GM12878 (cell line): Measurements from ENCODE around the gene RFX7. TPM values are rescaled to one million over a fixed set of nuclear protein-coding genes. Genes with fewer than 3 reads are reported as not detected.

Source experiments
- ATAC-seq: fragments of 200-7000 bp; cut with Tn5 transposase; 3 replicates; pipeline ENCODE4 v1.9.1; 2020; ENCODE audit warnings: mild to moderate bottlenecking, moderate library complexity
- BruUV-seq: library from RNA; stranded (reverse); fragments of 400-500 nt; replicated peaks from 2 replicates; lab custom pipeline; 2021; lab: Mats Ljungman, UMichigan
- CTCF ChIA-PET: fragments of 300-600 bp; sonication (Branson Sonifier 250); formaldehyde crosslinking; extraction: SDS; loops from one replicate; lab custom pipeline; 2021; ENCODE audit warnings: inconsistent platforms; lab: Yijun Ruan, JAX
- POLR2A ChIA-PET: fragments of 350-600 bp; formaldehyde crosslinking; extraction: SDS; loops from one replicate; lab custom pipeline; 2021; ENCODE audit warnings: inconsistent platforms; lab: Charles Lee
- RAD21 ChIA-PET: fragments of 300-600 bp; sonication (Branson Sonifier 250); formaldehyde crosslinking; loops from one replicate; lab custom pipeline; 2023; ENCODE audit warnings: antibody characterized with exemption; ENCODE audit not compliant: unreplicated experiment; lab: Charles Lee
- SMC1A ChIA-PET: fragments of 300-600 bp; sonication (Branson Sonifier 250); formaldehyde crosslinking; loops from one replicate; lab custom pipeline; 2023; ENCODE audit not compliant: unreplicated experiment, uncharacterized antibody; lab: Charles Lee
- DNase-seq: peaks from one replicate; pipeline ENCODE4 v3.0.0-alpha.2; 2011; ENCODE audit warnings: low read depth, low spot score
- FAIRE-seq: peaks from 3 replicates; lab custom pipeline; 2011; peaks lifted over from hg19 to GRCh38; lab: Jason Lieb, UNC
- H2AFZ ChIP-seq: 2 replicates; pipeline ENCODE4 v1.6.0; 2011; ENCODE audit warnings: low read depth, low read length, control low read depth; ENCODE audit not compliant: control insufficient read depth
- H3K27ac ChIP-seq: 2 replicates; pipeline ENCODE4 v1.5.1; 2011; ENCODE audit warnings: control low read depth; ENCODE audit not compliant: control insufficient read depth, insufficient read depth
- H3K27me3 ChIP-seq, 2 experiments: replicated peaks in 1 of 2; 2 replicates each; pipeline versions ENCODE4 v1.6.0 to v1.6.1; 2011; ENCODE audit warnings: low read length in 1 of 2; ENCODE audit not compliant: control insufficient read depth in 2 of 2, insufficient read depth in 2 of 2
- H3K36me3 ChIP-seq, 2 experiments: 2 replicates each; pipeline ENCODE4 v1.5.1; 2011; ENCODE audit warnings: low read length in 1 of 2; ENCODE audit not compliant: control insufficient read depth in 2 of 2, insufficient read depth in 2 of 2
- H3K4me1 ChIP-seq: 2 replicates; pipeline ENCODE4 v1.6.1; 2011; ENCODE audit warnings: mild to moderate bottlenecking, low read length, moderate library complexity, mixed read lengths; ENCODE audit not compliant: control insufficient read depth, insufficient read depth
- H3K4me2 ChIP-seq: 2 replicates; pipeline ENCODE4 v1.6.0; 2011; ENCODE audit warnings: control low read depth; ENCODE audit not compliant: control insufficient read depth, insufficient read depth
- H3K4me3 ChIP-seq: fragments of 200-600 bp; sonication (generic); 2 replicates; pipeline ENCODE4 v1.5.1; 2016
- H3K79me2 ChIP-seq: 2 replicates; pipeline ENCODE4 v1.6.0; 2011; ENCODE audit warnings: low read length; ENCODE audit not compliant: control insufficient read depth, insufficient read depth
- H3K9ac ChIP-seq: 2 replicates; pipeline ENCODE4 v1.8.0; 2011; ENCODE audit warnings: low read length, control low read depth, mixed read lengths; ENCODE audit not compliant: control insufficient read depth, insufficient read depth
- H3K9me3 ChIP-seq: replicated peaks from 3 replicates; pipeline ENCODE4 v1.5.1; 2011; ENCODE audit warnings: mild to moderate bottlenecking, low read length; ENCODE audit not compliant: control insufficient read depth, insufficient read depth
- H4K20me1 ChIP-seq: 2 replicates; pipeline ENCODE4 v1.6.0; 2011; ENCODE audit not compliant: control insufficient read depth, insufficient read depth
- ATF7 ChIP-seq: fragments of 450-650 bp; IDR thresholded peaks from 2 replicates; pipeline ENCODE4 v1.6.1; 2016; ENCODE audit warnings: low read depth, mild to moderate bottlenecking
- CBX5 ChIP-seq: sonication (generic); IDR thresholded peaks from 2 replicates; pipeline ENCODE4 v1.6.1; 2016; ENCODE audit warnings: low read depth, moderate library complexity, mild to moderate bottlenecking, inconsistent platforms
- CREM ChIP-seq: IDR thresholded peaks from 2 replicates; pipeline ENCODE4 v1.6.1; 2014; ENCODE audit warnings: antibody characterized with exemption, low read depth
- ETV6 ChIP-seq, 2 experiments: fragments of 450-650 bp in 1 of 2; IDR thresholded peaks in 1 of 2; conservative IDR thresholded peaks in 1 of 2; 2 replicates each; pipeline ENCODE4 v1.6.1; 2014; ENCODE audit warnings: antibody characterized with exemption in 1 of 2, borderline replicate concordance in 1 of 2, low read depth in 1 of 2, mild to moderate bottlenecking in 1 of 2, moderate library complexity in 1 of 2
- HDAC2 ChIP-seq: fragments of 200-600 bp; sonication (generic); IDR thresholded peaks from 2 replicates; pipeline ENCODE4 v1.6.1; 2017
- MXI1 ChIP-seq: fragments of 150-350 bp; IDR thresholded peaks from 2 replicates; pipeline ENCODE4 v1.6.1; 2011; ENCODE audit warnings: low read depth, mild to moderate bottlenecking, inconsistent platforms, low read length, improper control_type of control experiment
- RAD21 ChIP-seq: IDR thresholded peaks from 2 replicates; pipeline ENCODE4 v1.6.1; 2011; ENCODE audit warnings: mild to moderate bottlenecking, low read depth, low read length, moderate library complexity; ENCODE audit not compliant: insufficient read depth
- SIN3A ChIP-seq: IDR thresholded peaks from 2 replicates; pipeline ENCODE4 v1.6.1; 2012; ENCODE audit warnings: low read depth, low read length, improper control_type of control experiment
- SP1 ChIP-seq: IDR thresholded peaks from one replicate; pipeline ENCODE4 v1.6.1; 2011; ENCODE audit warnings: low read depth, low read length
- STAT1 ChIP-seq: fragments of 450-650 bp; conservative IDR thresholded peaks from 2 replicates; pipeline ENCODE4 v1.6.1; 2014; ENCODE audit warnings: antibody characterized with exemption, mild to moderate bottlenecking
- TCF7 ChIP-seq: IDR thresholded peaks from 2 replicates; pipeline ENCODE4 v1.6.1; 2014; ENCODE audit warnings: antibody characterized with exemption, borderline replicate concordance
- YBX1 ChIP-seq: fragments of 450-650 bp; IDR thresholded peaks from 2 replicates; pipeline ENCODE4 v1.6.1; 2016; ENCODE audit warnings: antibody characterized with exemption
- ZSCAN29 ChIP-seq: fragments of 450-650 bp; IDR thresholded peaks from 2 replicates; pipeline ENCODE4 v1.6.1; 2017; ENCODE audit warnings: mild to moderate bottlenecking, moderate library complexity
- WGBS: methylation state at CpG from one replicate; pipeline ENCODE4 v1.1.6; 2016; ENCODE audit warnings: low lambda C conversion rate; ENCODE audit not compliant: insufficient replicate concordance, insufficient coverage; ENCODE audit errors: missing lambda C conversion rate; 5-methylcytosine and 5-hydroxymethylcytosine counted together
- in situ Hi-C: fragments of 300-500 bp; cut with MboI; formaldehyde crosslinking; loops from 9 replicates; pipeline ENCODE4 v1.14.3; 2018; ENCODE audit warnings: mixed read lengths
- intact Hi-C: fragments of 100-400 bp; cut with micrococcal nuclease; formaldehyde crosslinking; loops from one replicate; pipeline ENCODE4 v1.14.2; 2022; ENCODE audit not compliant: unreplicated experiment
- polyA plus RNA-seq, 11 experiments: library from polyadenylated mRNA; depleted of rRNA in 4 of 11; unstranded in 6 of 11; stranded (reverse) in 5 of 11; fragments of >200 nt; fragmentation: Nextera tagmentation in 4 of 11; fragmentation: Illumina TruSeq in 1 of 11; extraction: Ambion mirVana in 4 of 11; extraction: Trizol in 1 of 11; gene quantifications; 1 replicate in 1 of 11; 2 replicates in 10 of 11; pipeline versions ENCODE4 v1.2.1 to v1.2.3, GENCODE V29; 2011 to 2016; ENCODE audit warnings: inconsistent platforms in 2 of 11, missing spikeins in 2 of 11, low read depth in 1 of 11
- total RNA-seq, 4 experiments: library from RNA; depleted of rRNA in 3 of 4; stranded (reverse); fragments of >200 nt in 3 of 4; fragmentation: Illumina TruSeq in 1 of 4; extraction: Trizol in 1 of 4; gene quantifications; 2 replicates each; pipeline versions ENCODE4 v1.2.1 to v1.2.3, GENCODE V29; 2013 to 2021
- TF ChIP-seq, protein P1 (sequence below): fragments of 450-650 bp; IDR thresholded peaks from 2 replicates; pipeline ENCODE4 v1.6.1; 2017; ENCODE audit warnings: mild to moderate bottlenecking, low read depth, inconsistent platforms; ENCODE audit not compliant: poor library complexity, severe bottlenecking
- TF ChIP-seq, protein P2 (sequence below): fragments of 450-650 bp; IDR thresholded peaks from 2 replicates; pipeline ENCODE4 v1.6.1; 2014; ENCODE audit warnings: mild to moderate bottlenecking
- TF ChIP-seq, protein P3 (sequence below): fragments of 450-650 bp; conservative IDR thresholded peaks from 2 replicates; pipeline ENCODE4 v1.6.1; 2017; ENCODE audit warnings: mild to moderate bottlenecking, moderate library complexity

RFX7 gene
- total and polyA plus RNA-seq, 10 of the 15 experiments (the other 5 are each of a cell fraction or from before 2014, with no cell fraction given), result 3.2 to 31.4 (median 10.7) TPM

DNA sequence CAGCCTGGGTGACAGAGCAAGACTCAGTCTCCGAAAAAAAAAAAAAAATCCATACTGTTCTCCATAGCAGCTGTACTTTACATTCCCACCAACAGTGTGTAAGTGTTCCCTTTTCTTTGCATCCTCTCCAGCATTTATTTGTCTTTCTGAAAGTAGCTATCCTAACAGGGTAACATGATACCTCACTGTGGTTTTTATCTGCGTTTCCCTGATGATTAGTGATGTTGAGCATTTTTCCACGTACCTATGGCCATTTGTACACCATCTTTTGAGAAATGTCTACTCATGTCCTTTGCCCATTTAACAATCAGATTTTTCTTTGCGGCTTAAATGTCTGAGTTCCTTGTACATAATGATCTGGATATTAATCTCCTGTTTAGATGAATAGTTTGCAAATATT lies 119.3 kb downstream of the RFX7 start:
- CTCF ChIA-PET, result no interaction called here
- RAD21 ChIA-PET, result no interaction called here

More for the DNA sequence above, 119.3 kb downstream of the RFX7 start:
- Histone ChIP-seq H3K9me3 (peaks cover 27% of the 10 kb centered on the region), H4K20me1 (no peaks in the 10 kb centered on the region), H3K27ac (no peak overlapping the region), H3K27me3 (no peaks in the 10 kb centered on the region), H3K4me2 (no peak overlapping the region)
- in situ Hi-C loops, result no loop called here
- TF ChIP-seq, protein P1, sequence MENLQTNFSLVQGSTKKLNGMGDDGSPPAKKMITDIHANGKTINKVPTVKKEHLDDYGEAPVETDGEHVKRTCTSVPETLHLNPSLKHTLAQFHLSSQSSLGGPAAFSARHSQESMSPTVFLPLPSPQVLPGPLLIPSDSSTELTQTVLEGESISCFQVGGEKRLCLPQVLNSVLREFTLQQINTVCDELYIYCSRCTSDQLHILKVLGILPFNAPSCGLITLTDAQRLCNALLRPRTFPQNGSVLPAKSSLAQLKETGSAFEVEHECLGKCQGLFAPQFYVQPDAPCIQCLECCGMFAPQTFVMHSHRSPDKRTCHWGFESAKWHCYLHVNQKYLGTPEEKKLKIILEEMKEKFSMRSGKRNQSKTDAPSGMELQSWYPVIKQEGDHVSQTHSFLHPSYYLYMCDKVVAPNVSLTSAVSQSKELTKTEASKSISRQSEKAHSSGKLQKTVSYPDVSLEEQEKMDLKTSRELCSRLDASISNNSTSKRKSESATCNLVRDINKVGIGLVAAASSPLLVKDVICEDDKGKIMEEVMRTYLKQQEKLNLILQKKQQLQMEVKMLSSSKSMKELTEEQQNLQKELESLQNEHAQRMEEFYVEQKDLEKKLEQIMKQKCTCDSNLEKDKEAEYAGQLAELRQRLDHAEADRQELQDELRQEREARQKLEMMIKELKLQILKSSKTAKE, result no peak
- no peak for TF ChIP-seq STAT1
- TF ChIP-seq RAD21, result no peak
- no peak for TF ChIP-seq ZSCAN29
- TF ChIP-seq, protein P2, sequence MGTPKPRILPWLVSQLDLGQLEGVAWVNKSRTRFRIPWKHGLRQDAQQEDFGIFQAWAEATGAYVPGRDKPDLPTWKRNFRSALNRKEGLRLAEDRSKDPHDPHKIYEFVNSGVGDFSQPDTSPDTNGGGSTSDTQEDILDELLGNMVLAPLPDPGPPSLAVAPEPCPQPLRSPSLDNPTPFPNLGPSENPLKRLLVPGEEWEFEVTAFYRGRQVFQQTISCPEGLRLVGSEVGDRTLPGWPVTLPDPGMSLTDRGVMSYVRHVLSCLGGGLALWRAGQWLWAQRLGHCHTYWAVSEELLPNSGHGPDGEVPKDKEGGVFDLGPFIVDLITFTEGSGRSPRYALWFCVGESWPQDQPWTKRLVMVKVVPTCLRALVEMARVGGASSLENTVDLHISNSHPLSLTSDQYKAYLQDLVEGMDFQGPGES, result no peak
- TF ChIP-seq HDAC2, result no peak
- no peak for TF ChIP-seq CBX5
- no peak for TF ChIP-seq CREM
- TF ChIP-seq ATF7, result no peak
- no peak for TF ChIP-seq SP1
- no peak for TF ChIP-seq SIN3A
- TF ChIP-seq, protein P3, sequence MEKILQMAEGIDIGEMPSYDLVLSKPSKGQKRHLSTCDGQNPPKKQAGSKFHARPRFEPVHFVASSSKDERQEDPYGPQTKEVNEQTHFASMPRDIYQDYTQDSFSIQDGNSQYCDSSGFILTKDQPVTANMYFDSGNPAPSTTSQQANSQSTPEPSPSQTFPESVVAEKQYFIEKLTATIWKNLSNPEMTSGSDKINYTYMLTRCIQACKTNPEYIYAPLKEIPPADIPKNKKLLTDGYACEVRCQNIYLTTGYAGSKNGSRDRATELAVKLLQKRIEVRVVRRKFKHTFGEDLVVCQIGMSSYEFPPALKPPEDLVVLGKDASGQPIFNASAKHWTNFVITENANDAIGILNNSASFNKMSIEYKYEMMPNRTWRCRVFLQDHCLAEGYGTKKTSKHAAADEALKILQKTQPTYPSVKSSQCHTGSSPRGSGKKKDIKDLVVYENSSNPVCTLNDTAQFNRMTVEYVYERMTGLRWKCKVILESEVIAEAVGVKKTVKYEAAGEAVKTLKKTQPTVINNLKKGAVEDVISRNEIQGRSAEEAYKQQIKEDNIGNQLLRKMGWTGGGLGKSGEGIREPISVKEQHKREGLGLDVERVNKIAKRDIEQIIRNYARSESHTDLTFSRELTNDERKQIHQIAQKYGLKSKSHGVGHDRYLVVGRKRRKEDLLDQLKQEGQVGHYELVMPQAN, result no peak
- TF ChIP-seq TCF7, result no peak
- TF ChIP-seq MXI1, result no peak
- TF ChIP-seq ETV6 (conservative IDR thresholded peaks at IDR 0.05 in 1 of 2, IDR thresholded peaks at IDR 0.05 in 1 of 2; ENCODE audit: borderline replicate concordance in 1 of 2, low read depth in 1 of 2), result no peak
- no peak for TF ChIP-seq YBX1
- TF ChIP-seq, all 136 proteins: peak for 0
- no peak for DNase-seq
- intact Hi-C loops, result no loop called here
- SMC1A ChIA-PET, result no interaction called here
- Histone ChIP-seq H3K4me1 (no peaks in the 10 kb centered on the region), H3K36me3 (peaks cover 9 to 10% of the 10 kb centered on the region in 2 experiments), H3K4me3 (no peak overlapping the region), H3K9ac (no peak overlapping the region), H3K79me2 (no peaks in the 10 kb centered on the region), H2AFZ (no peak overlapping the region)
- 96% methylated on average over 4 of the region's 4 CpGs for WGBS
- ATAC-seq, result no peak
- FAIRE-seq, result no peak
- TSS peak; percentile 30 for BruUV-seq
- POLR2A ChIA-PET, result no interaction called here
